ENCODE measurements around the gene PLA2G2C.
A peak's percentile ranks its signal among the peaks of the same experiment; 100 is the strongest.

Gene PLA2G2C

GRCh38 chr1:20152599-20152930, 33.8 kb downstream of the PLA2G2C start:
- no peak for DNase-seq (ENCODE audit: low read depth, low spot score)

- peak; percentile 93 for DNase-seq (ENCODE audit: low read depth, low spot score)
These were observed 34.3 kb downstream of the PLA2G2C start for GRCh38 chr1:20151906-20152598.

- DNase-seq (ENCODE audit: low read depth, low spot score): no peak
These were observed 35.3 kb downstream of the PLA2G2C start for GRCh38 chr1:20150969-20151368.

- no peak for DNase-seq (ENCODE audit: low read depth, low spot score)
These were observed 36.0 kb downstream of the PLA2G2C start for GRCh38 chr1:20150326-20150705.

GRCh38 chr1:20149601-20150325, 36.6 kb downstream of the PLA2G2C start:
- no peak for DNase-seq (ENCODE audit: low read depth, low spot score)

GRCh38 chr1:20148571-20149500, 37.5 kb downstream of the PLA2G2C start:
- DNase-seq (ENCODE audit: low read depth, low spot score): no peak

- DNase-seq (ENCODE audit: low read depth, low spot score): no peak
These were observed 38.3 kb downstream of the PLA2G2C start for GRCh38 chr1:20147846-20148570.

- no peak for DNase-seq (ENCODE audit: low read depth, low spot score)
These were observed 42.4 kb downstream of the PLA2G2C start for GRCh38 chr1:20143734-20144565.

- DNase-seq (ENCODE audit: low read depth, low spot score): no peak
These were observed 43.0 kb downstream of the PLA2G2C start for GRCh38 chr1:20143318-20143717.

GRCh38 chr1:20142001-20142710, 44.2 kb downstream of the PLA2G2C start:
- DNase-seq (ENCODE audit: low read depth, low spot score): no peak

GRCh38 chr1:20141466-20141865, 44.9 kb downstream of the PLA2G2C start:
- DNase-seq (ENCODE audit: low read depth, low spot score): no peak

- DNase-seq (ENCODE audit: low read depth, low spot score): no peak
These were observed 45.3 kb downstream of the PLA2G2C start for GRCh38 chr1:20141001-20141400.

- no peak for DNase-seq (ENCODE audit: low read depth, low spot score)
These were observed 46.3 kb downstream of the PLA2G2C start for GRCh38 chr1:20139776-20140612.

- no peak for DNase-seq (ENCODE audit: low read depth, low spot score)
These were observed 47.3 kb downstream of the PLA2G2C start, which contains the start of gene PLA2G2F for GRCh38 chr1:20138961-20139550. Gene PLA2G2F, plus strand, starts transcription at chr1:20139323. Its CDS starts 105 bp downstream, at chr1:20139428.

- no peak for DNase-seq (ENCODE audit: low read depth, low spot score)
These were observed 48.0 kb downstream of the PLA2G2C start for GRCh38 chr1:20138346-20138745.

- DNase-seq (ENCODE audit: low read depth, low spot score): no peak
These were observed 48.7 kb downstream of the PLA2G2C start for GRCh38 chr1:20137604-20138003.

GRCh38 chr1:20137055-20137454, 49.3 kb downstream of the PLA2G2C start:
- peak; percentile 23 for DNase-seq (ENCODE audit: low read depth, low spot score)

- no peak for DNase-seq (ENCODE audit: low read depth, low spot score)
These were observed 50.1 kb downstream of the PLA2G2C start for GRCh38 chr1:20136249-20136648.

- DNase-seq (ENCODE audit: low read depth, low spot score): no peak
These were observed 51.3 kb downstream of the PLA2G2C start for GRCh38 chr1:20134995-20135394.

Data from ELF-1 (cell line).